Endothelial cell of umbilical vein (primary cell): Measurements from ENCODE around the gene MOG. TPM values are rescaled to one million over a fixed set of nuclear protein-coding genes. Genes with fewer than 3 reads are reported as not detected.

Experiments
- BruUV-seq: library from RNA; stranded (reverse); fragments of 400-500 nt; replicated peaks from 2 replicates; lab custom pipeline; 2021; lab: Mats Ljungman, UMichigan
- CTCF ChIA-PET: fragments of 300-600, 350-600 bp; sonication (Branson Sonifier 250); formaldehyde crosslinking; loops from one replicate; lab custom pipeline; 2021; ENCODE audit warnings: antibody characterized with exemption, inconsistent platforms; lab: Charles Lee
- POLR2A ChIA-PET: fragments of 300-600, 350-600 bp; sonication (Branson Sonifier 250); formaldehyde crosslinking; loops from one replicate; lab custom pipeline; 2021; ENCODE audit warnings: antibody characterized with exemption, inconsistent platforms; lab: Charles Lee
- DNase-seq: peaks from one replicate; pipeline ENCODE4 v3.0.0-alpha.2; 2011; ENCODE audit warnings: low read depth, low spot score
- FAIRE-seq: peaks from 2 replicates; lab custom pipeline; 2011; peaks lifted over from hg19 to GRCh38; lab: Jason Lieb, UNC
- H2AFZ ChIP-seq: 2 replicates; pipeline ENCODE4 v1.6.0; 2012; ENCODE audit warnings: low read depth, low read length, control low read depth, inconsistent platforms
- H3K27ac ChIP-seq: 2 replicates; pipeline ENCODE4 v1.5.1; 2011; ENCODE audit warnings: low read depth, mild to moderate bottlenecking, control low read depth, low read length, moderate library complexity; ENCODE audit not compliant: insufficient read depth
- H3K27me3 ChIP-seq, 2 experiments: 2 replicates each; pipeline versions ENCODE4 v1.6.0 to v1.6.1; 2011; ENCODE audit warnings: low read length in 2 of 2, mixed read lengths in 1 of 2; ENCODE audit not compliant: control insufficient read depth in 2 of 2, insufficient read depth in 2 of 2
- H3K36me3 ChIP-seq, 2 experiments: 2 replicates in 1 of 2; 3 replicates in 1 of 2; pipeline ENCODE4 v1.5.1; 2011; ENCODE audit warnings: low read length in 2 of 2, mild to moderate bottlenecking in 1 of 2, moderate library complexity in 1 of 2; ENCODE audit not compliant: control insufficient read depth in 2 of 2, insufficient read depth in 2 of 2; ENCODE audit errors: extremely low read depth in 1 of 2
- H3K4me1 ChIP-seq: 3 replicates; pipeline ENCODE4 v1.5.1; 2011; ENCODE audit warnings: mild to moderate bottlenecking, low read length; ENCODE audit not compliant: control insufficient read depth, insufficient read depth; ENCODE audit errors: extremely low read depth
- H3K4me2 ChIP-seq: 2 replicates; pipeline ENCODE4 v1.6.1; 2011; ENCODE audit warnings: low read length, control low read depth, mixed read lengths; ENCODE audit not compliant: insufficient read depth
- H3K4me3 ChIP-seq, 3 experiments: fragments of 200-600 bp in 1 of 3; sonication (generic), shearing (Covaris generic) in 1 of 3; replicated peaks in 1 of 3; 2 replicates each; pipeline ENCODE4 v1.5.1; 2011 to 2016; ENCODE audit warnings: control low read depth in 3 of 3, low read length in 3 of 3, mild to moderate bottlenecking in 2 of 3, inconsistent platforms in 1 of 3, low read depth in 1 of 3, moderate library complexity in 1 of 3; ENCODE audit not compliant: insufficient read depth in 1 of 3
- H3K79me2 ChIP-seq: 2 replicates; pipeline ENCODE4 v1.6.0; 2012; ENCODE audit warnings: low read length, inconsistent platforms; ENCODE audit not compliant: control insufficient read depth, insufficient read depth
- H3K9ac ChIP-seq: replicated peaks from 2 replicates; pipeline ENCODE3; 2011; ENCODE audit warnings: low read length, control low read depth; ENCODE audit not compliant: insufficient read depth; ENCODE audit errors: extremely low read depth
- H3K9me1 ChIP-seq: replicated peaks from 3 replicates; pipeline ENCODE4 v1.6.0; 2011; ENCODE audit warnings: mild to moderate bottlenecking, low read length; ENCODE audit not compliant: control insufficient read depth, insufficient read depth; ENCODE audit errors: extremely low read depth
- H3K9me3 ChIP-seq: replicated peaks from 2 replicates; pipeline ENCODE4 v1.5.1; 2012; ENCODE audit warnings: low read length, inconsistent platforms; ENCODE audit not compliant: control insufficient read depth, insufficient read depth
- H4K20me1 ChIP-seq: replicated peaks from 2 replicates; pipeline ENCODE3; 2011; ENCODE audit warnings: mild to moderate bottlenecking, low read length; ENCODE audit not compliant: control insufficient read depth, insufficient read depth; ENCODE audit errors: extremely low read depth
- CTCF ChIP-seq, 2 donors: IDR thresholded peaks; 1 replicate in 1 of 2; 2 replicates in 1 of 2; pipeline ENCODE4 v1.5.1; 2011; ENCODE audit warnings: low read length in 2 of 2, mild to moderate bottlenecking in 2 of 2, moderate library complexity in 2 of 2, control low read depth in 1 of 2, inconsistent platforms in 1 of 2, low read depth in 1 of 2; ENCODE audit not compliant: insufficient read depth in 1 of 2; ENCODE audit errors: extremely low read depth in 1 of 2
- EZH2 ChIP-seq: IDR thresholded peaks from 2 replicates; pipeline ENCODE4 v1.6.1; 2012; ENCODE audit warnings: borderline replicate concordance, low read depth, mild to moderate bottlenecking, moderate library complexity, low read length, inconsistent platforms; ENCODE audit not compliant: severe bottlenecking
- FOS ChIP-seq: IDR thresholded peaks from 2 replicates; pipeline ENCODE4 v1.6.1; 2011; ENCODE audit warnings: mild to moderate bottlenecking, low read length, moderate library complexity, borderline replicate concordance; ENCODE audit not compliant: insufficient read depth
- GATA2 ChIP-seq: IDR thresholded peaks from 2 replicates; pipeline ENCODE4 v1.7.0; 2011; ENCODE audit warnings: low read depth, mild to moderate bottlenecking, moderate library complexity, mixed read lengths, low read length; ENCODE audit not compliant: insufficient read length, insufficient read depth
- JUN ChIP-seq: IDR thresholded peaks from 2 replicates; pipeline ENCODE4 v1.6.1; 2011; ENCODE audit warnings: borderline replicate concordance, low read depth; ENCODE audit not compliant: insufficient read length, insufficient read depth
- MAX ChIP-seq: IDR thresholded peaks from 2 replicates; pipeline ENCODE4 v1.6.1; 2011; ENCODE audit not compliant: insufficient read depth, insufficient read length
- MYC ChIP-seq: IDR thresholded peaks from one replicate; pipeline ENCODE4 v1.6.1; 2011; ENCODE audit warnings: mild to moderate bottlenecking, low read depth, low read length
- POLR2A ChIP-seq: IDR thresholded peaks from 2 replicates; pipeline ENCODE4 v1.6.1; 2012; ENCODE audit warnings: low read depth, mild to moderate bottlenecking, control low read depth, low read length
- POLR2AphosphoS5 ChIP-seq: IDR thresholded peaks from 2 replicates; pipeline ENCODE4 v1.6.1; 2012; ENCODE audit warnings: low read depth, mild to moderate bottlenecking, control low read depth, low read length, moderate library complexity; ENCODE audit not compliant: insufficient read depth
- dilution Hi-C: fragments of 300-500 bp; cut with MboI; formaldehyde crosslinking; loops from one replicate; pipeline ENCODE4 v1.15.0; 2019; ENCODE audit warnings: low sequenced_read_pairs; ENCODE audit not compliant: extremely low pct_ligation_motif_present
- intact Hi-C: fragments of 100-400 bp; cut with micrococcal nuclease; formaldehyde crosslinking; loops from one replicate; pipeline ENCODE4 v1.10.0; 2022
- polyA plus RNA-seq, 4 experiments: library from polyadenylated mRNA; depleted of rRNA in 3 of 4; stranded (reverse) in 3 of 4; unstranded in 1 of 4; fragments of >200 nt; gene quantifications; 2 replicates each; pipeline versions ENCODE4 v1.2.1 to v1.2.3, GENCODE V29; 2011 to 2012; ENCODE audit warnings: missing spikeins in 1 of 4
- total RNA-seq: library from RNA; stranded (reverse); gene quantifications from 2 replicates; pipeline ENCODE4 v1.2.3, GENCODE V29; 2021

The MOG gene
- total and polyA plus RNA-seq, 2 donors (not counting 3 experiments of a cell fraction or from before 2014, with no cell fraction given) = not detected

- Histone ChIP-seq H3K4me1 (peaks cover 28% of the 10 kb centered on the region), H3K9ac (no peak overlapping the region), H3K36me3 (no peaks in the 10 kb centered on the region), H4K20me1 (no peaks in the 10 kb centered on the region), H2AFZ (no peak overlapping the region), H3K9me3 (no peaks in the 10 kb centered on the region), H3K4me2 (peak overlapping the region; percentile 37), H3K4me3 (no peak overlapping the region), H3K27ac (no peak overlapping the region), H3K79me2 (no peaks in the 10 kb centered on the region), H3K9me1 (no peaks in the 10 kb centered on the region), H3K27me3 (no peaks in the 10 kb centered on the region)
- no TSS peak for BruUV-seq
- dilution Hi-C loops (no loop called here), intact Hi-C loops (loop anchor here (2.0 to 5.0 kb wide), 2 partner anchors 613 to 1292 kb away; partner anchors contain the start of gene ZSCAN31)
- DNase-seq (no peak), FAIRE-seq (no peak)
- CTCF ChIA-PET = interaction anchor here (1.4 to 2.6 kb wide), 2 partner anchors 9 to 24 kb away, joined by 3 to 8 read pairs; no protein-coding TSS in a partner anchor
- no peak for TF ChIP-seq EZH2
- TF ChIP-seq CTCF (IDR thresholded peaks at IDR 0.05; ENCODE audit: extremely low read depth in 1 of 2, insufficient read depth in 1 of 2, low read depth in 1 of 2, low read length in 2 of 2) = no peak
- TF ChIP-seq MAX = no peak
- no peak for TF ChIP-seq POLR2AphosphoS5
- no peak for TF ChIP-seq GATA2
- TF ChIP-seq FOS = no peak
- TF ChIP-seq JUN = no peak
- no peak for TF ChIP-seq MYC
- no peak for TF ChIP-seq POLR2A
- POLR2A ChIA-PET = interaction anchor here (0.7 kb wide), 1 partner anchor 21 kb away, joined by 3 read pairs; no protein-coding TSS in a partner anchor
Observed at GRCh38 chr6:29629571-29629970, 27.3 kb upstream of the MOG start.
